Measurements from ENCODE around the gene SLC2A10. TPM values are rescaled to one million over a fixed set of nuclear protein-coding genes. Genes with fewer than 3 reads are reported as not detected.

Gene SLC2A10
- total RNA-seq, 1 experiment from 2014 or later, result 33.6 TPM

DNA sequence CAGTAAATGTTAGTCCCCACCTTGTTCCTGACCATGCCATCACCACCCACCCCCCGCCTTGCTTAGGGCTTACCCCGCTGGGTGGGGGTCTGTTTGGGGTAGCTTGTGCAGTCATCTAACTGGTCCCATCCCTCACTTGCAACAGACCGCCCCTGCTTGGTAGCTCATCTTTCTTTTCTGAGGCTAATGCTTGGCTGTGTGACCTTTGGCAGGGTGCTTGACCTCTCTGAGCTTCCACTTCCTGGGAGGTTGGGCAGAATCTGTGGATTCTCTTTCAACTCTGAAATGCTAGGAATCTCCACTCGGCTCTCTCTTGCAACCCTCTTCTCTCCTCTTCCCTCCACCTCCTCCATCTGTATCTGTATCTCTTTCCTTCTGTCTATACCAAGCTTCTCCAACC, 70.4 kb downstream of the SLC2A10 start:
- no peaks in the 10 kb centered on the region for H3K9me3 ChIP-seq (ENCODE audit: insufficient read depth, low read depth)
- no peaks in the 10 kb centered on the region for H3K79me2 ChIP-seq (ENCODE audit: low read depth)
- H3K36me3 ChIP-seq (ENCODE audit: low read depth), result no peaks in the 10 kb centered on the region
- no TSS peak for BruUV-seq (replicated peaks)
- no peaks in the 10 kb centered on the region for H3F3A ChIP-seq (ENCODE audit: insufficient read depth, low read depth)
- DNase-seq, result no peak
- no peak overlapping the region for H3K4me2 ChIP-seq
- no peaks in the 10 kb centered on the region; the same call in 1 of the 2 replicates for H3K9me2 ChIP-seq (ENCODE audit: insufficient read depth)
- no peaks in the 10 kb centered on the region for H3K4me1 ChIP-seq (replicated peaks; ENCODE audit: insufficient read depth)
- no peak overlapping the region for H3K4me3 ChIP-seq
- ChIA-PET POLR2A (ENCODE audit: unreplicated experiment) (interaction anchor here (0.5 to 0.6 kb wide), 2 partner anchors 245 to 670 kb away, joined by 3 to 7 read pairs; no protein-coding TSS in a partner anchor), CTCF (no interaction called here)
- no peaks in the 10 kb centered on the region for H3K27me3 ChIP-seq (ENCODE audit: insufficient read depth, low read depth)
- no peak overlapping the region for H2AFZ ChIP-seq
- intact Hi-C loops (cut with micrococcal nuclease; ENCODE audit: unreplicated experiment), result no loop called here
- no peak overlapping the region for H3K27ac ChIP-seq
- no peaks in the 10 kb centered on the region for H4K20me1 ChIP-seq (ENCODE audit: insufficient read depth)
- TF ChIP-seq, protein P1, sequence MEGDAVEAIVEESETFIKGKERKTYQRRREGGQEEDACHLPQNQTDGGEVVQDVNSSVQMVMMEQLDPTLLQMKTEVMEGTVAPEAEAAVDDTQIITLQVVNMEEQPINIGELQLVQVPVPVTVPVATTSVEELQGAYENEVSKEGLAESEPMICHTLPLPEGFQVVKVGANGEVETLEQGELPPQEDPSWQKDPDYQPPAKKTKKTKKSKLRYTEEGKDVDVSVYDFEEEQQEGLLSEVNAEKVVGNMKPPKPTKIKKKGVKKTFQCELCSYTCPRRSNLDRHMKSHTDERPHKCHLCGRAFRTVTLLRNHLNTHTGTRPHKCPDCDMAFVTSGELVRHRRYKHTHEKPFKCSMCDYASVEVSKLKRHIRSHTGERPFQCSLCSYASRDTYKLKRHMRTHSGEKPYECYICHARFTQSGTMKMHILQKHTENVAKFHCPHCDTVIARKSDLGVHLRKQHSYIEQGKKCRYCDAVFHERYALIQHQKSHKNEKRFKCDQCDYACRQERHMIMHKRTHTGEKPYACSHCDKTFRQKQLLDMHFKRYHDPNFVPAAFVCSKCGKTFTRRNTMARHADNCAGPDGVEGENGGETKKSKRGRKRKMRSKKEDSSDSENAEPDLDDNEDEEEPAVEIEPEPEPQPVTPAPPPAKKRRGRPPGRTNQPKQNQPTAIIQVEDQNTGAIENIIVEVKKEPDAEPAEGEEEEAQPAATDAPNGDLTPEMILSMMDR (conservative IDR thresholded peaks at IDR 0.05), result no peak
- no peak for TF ChIP-seq EZH2 (IDR thresholded peaks at IDR 0.05; ENCODE audit: low read depth)

DNA sequence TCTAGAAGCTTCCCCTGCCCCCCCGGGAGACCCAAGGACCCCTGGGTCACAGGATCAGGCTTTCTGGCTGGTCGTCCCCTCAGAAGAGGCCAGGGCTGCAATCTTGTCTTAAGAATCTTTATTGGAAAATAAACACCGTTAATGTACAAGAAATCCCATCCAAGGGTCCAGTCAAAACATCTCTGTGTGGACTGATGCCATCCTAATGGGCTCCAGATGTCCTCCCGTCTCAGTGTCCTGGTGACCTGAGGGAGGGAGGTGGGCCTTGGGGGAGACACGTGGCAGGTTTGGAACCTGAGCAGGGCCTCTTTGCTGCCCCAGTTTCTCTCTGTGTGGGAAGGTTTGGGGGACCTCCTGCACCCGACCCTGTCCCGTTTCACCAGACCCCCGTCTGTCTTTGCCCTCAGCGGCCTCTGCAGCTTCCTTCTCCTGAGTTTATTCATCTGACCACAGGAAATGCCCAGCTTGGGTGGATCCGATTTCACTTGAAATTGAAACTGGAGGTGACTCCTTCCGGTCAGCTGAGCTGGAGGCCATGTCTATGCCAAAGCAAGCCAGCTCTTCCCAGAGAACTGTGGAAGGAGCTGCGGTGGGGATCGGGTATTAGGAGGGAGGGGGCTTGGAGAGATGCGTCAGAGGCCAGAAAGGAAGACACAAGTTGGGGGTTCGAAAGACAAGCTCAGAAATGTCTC, 75.1 kb downstream of the SLC2A10 start:
- POLR2A ChIA-PET (ENCODE audit: unreplicated experiment), result interaction anchor here (0.6 kb wide), 1 partner anchor 38 kb away, joined by 4 read pairs; no protein-coding TSS in a partner anchor
- Histone ChIP-seq H3K27ac (no peak overlapping the region), H3K4me1 (replicated peaks; ENCODE audit: insufficient read depth) (no peaks in the 10 kb centered on the region), H4K20me1 (ENCODE audit: insufficient read depth) (no peaks in the 10 kb centered on the region), H3F3A (ENCODE audit: insufficient read depth, low read depth) (no peaks in the 10 kb centered on the region), H3K9me3 (ENCODE audit: insufficient read depth, low read depth) (no peaks in the 10 kb centered on the region), H3K4me3 (no peak overlapping the region), H3K27me3 (ENCODE audit: insufficient read depth, low read depth) (no peaks in the 10 kb centered on the region), H3K36me3 (ENCODE audit: low read depth) (no peaks in the 10 kb centered on the region), H3K4me2 (peak overlapping the region; percentile 26; the same call in 1 of the 2 replicates), H3K79me2 (ENCODE audit: low read depth) (no peaks in the 10 kb centered on the region), H2AFZ (0 out of 2 replicates have a peak overlapping the region, but pooled peaks have one; percentile 39), H3K9me2 (ENCODE audit: insufficient read depth) (no peaks in the 10 kb centered on the region)
- CTCF ChIA-PET, result no interaction called here
- no peak for DNase-seq
- intact Hi-C loops (cut with micrococcal nuclease; ENCODE audit: unreplicated experiment), result no loop called here
- no peak for TF ChIP-seq EZH2 (IDR thresholded peaks at IDR 0.05; ENCODE audit: low read depth)
- TF ChIP-seq, protein P1 (conservative IDR thresholded peaks at IDR 0.05), result no peak
- no TSS peak for BruUV-seq (replicated peaks)

Other genes with a start within 250 kb of the SLC2A10 start
- gene ZNF334, start 196.1 kb upstream of the SLC2A10 start, total RNA-seq (2021), result 3.7 and 3.8 TPM in 2 replicates
- gene OCSTAMP, start 159.0 kb upstream of the SLC2A10 start, total RNA-seq (2021), result not detected in 2 replicates
- 6.0 and 9.1 TPM in 2 replicates for gene SLC13A3, start 58.2 kb upstream of the SLC2A10 start, total RNA-seq (2021)
- 9.9 and 10.4 TPM in 2 replicates for gene TP53RK, start 20.2 kb upstream of the SLC2A10 start, total RNA-seq (2021)
- not detected in 2 replicates for gene EYA2, start 185.2 kb downstream of the SLC2A10 start, total RNA-seq (2021)

All from PC-9 (cell line).